HG03175 (cell line): ENCODE results near the gene BCKDK.

Source experiments
- ATAC-seq: cut with Tn5 transposase; IDR thresholded peaks from one replicate; pipeline ENCODE4 v1.9.1; 2021; ENCODE audit warnings: mild to moderate bottlenecking, moderate library complexity; ENCODE audit not compliant: unreplicated experiment

BCKDK gene

GRCh38 chr16:31080035-31080629, 28.1 kb upstream of the BCKDK start:
- ATAC-seq: no peak

GRCh38 chr16:31080756-31081419, 27.3 kb upstream of the BCKDK start:
- no peak for ATAC-seq

DNA sequence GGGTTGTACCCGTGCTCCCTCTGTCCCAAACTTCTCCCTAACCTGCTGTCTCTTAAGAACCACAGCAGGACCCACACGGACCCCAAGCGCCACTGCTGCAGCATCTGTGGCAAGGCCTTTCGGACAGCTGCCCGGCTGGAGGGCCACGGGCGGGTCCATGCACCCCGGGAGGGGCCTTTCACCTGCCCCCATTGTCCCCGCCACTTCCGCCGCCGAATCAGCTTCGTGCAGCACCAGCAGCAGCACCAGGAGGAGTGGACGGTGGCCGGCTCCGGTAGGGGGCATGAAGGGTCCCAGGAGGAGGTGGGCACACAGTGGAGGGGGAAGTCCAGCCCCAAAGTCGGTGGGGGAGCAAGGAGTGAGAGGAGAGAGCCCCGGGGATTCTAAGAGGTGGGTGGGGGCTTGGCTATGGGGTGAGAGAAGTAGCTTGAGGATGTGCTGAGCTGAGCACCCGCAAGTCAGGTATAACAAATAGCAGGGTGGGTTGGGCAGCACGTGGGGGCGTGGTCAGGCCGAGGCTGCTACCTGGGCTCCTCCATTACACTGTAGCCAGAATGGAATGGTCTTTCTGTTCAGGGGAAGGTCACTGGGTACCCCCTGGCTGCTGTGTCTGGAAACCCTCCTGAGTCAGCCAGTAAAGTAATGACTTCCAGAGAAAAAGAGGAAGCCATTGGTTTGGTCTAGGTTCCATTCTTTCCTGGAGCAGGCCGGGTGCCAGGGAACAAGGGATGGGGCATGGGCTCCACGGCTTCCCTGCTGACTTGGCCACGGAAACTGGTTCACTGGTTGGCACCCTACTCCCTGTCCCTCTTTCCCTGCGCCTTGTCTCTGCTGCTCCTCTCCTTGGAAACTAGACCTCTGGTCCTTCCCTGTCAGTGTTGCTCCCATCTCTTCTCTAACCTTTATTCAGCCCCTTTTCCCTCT, 26.5 kb upstream of the BCKDK start:
- no peak for ATAC-seq

DNA sequence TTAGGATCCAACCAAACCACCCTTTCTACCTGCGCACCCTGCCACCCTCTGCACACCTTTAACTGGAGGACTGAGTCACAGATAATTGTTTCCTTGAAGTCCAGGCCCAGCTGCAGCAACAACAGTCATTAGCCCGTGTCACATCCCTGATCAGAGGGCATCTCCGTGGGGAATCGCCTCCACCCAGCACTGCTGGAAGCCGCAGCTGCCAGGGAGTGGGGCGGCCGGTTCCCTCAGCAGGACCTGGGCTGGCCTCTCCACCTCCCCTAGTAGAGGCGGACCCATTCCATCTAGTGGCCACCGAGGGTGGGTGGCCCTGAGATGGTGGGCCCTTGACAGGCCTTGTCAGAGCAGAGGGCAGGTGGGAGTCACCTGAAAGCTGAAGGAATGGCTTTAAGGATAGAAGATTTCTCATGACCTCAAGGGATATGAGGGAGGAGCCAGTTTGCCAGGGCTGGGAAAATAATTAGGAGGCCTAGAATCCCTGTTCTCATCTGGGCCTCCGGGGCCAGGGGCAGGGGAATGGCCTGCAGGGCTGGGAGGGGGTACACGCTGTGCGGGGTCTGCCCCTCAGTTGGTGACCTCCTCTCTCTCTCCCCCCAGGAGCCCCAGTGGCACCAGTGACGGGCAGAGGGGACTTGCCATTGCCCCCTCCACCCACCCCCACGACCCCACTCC, 25.7 kb upstream of the BCKDK start:
- ATAC-seq: no peak

- ATAC-seq: no peak
Measured at GRCh38 chr16:31083081-31083480, 25.1 kb upstream of the BCKDK start.

GRCh38 chr16:31083556-31083955, 24.6 kb upstream of the BCKDK start:
- no peak for ATAC-seq

- no peak for ATAC-seq
Measured at GRCh38 chr16:31083981-31084380, 24.2 kb upstream of the BCKDK start.

- ATAC-seq: no peak
Measured at GRCh38 chr16:31084584-31085302, 23.4 kb upstream of the BCKDK start.

DNA sequence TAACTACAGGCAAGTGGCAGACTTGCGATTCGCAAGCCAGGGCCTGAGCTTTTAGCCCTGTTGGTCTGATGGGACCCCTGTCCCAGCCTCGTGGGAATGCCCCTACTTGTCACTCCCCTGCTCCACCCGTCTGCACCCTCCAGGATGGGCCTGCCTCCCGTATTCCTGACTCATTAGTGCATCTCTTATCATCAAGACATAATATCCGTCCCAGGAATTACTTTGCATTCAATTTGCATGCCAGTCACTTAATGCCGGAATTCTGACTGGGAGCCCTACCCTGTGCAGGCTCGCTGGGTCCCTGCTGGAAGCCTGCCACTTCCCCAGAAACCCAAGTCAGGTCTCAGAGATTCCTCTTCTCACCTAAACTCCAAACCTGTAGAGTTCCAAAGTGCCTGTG, 22.8 kb upstream of the BCKDK start:
- no peak for ATAC-seq

- no peak for ATAC-seq
Measured at GRCh38 chr16:31085873-31086628, 22.1 kb upstream of the BCKDK start.

- no peak for ATAC-seq
Measured at GRCh38 chr16:31086629-31086906, 21.6 kb upstream of the BCKDK start.

- no peak for ATAC-seq
Measured at GRCh38 chr16:31087481-31087880, 20.7 kb upstream of the BCKDK start.

- ATAC-seq: no peak
Measured at GRCh38 chr16:31087971-31088370, 20.2 kb upstream of the BCKDK start.

GRCh38 chr16:31088459-31089183, 19.6 kb upstream of the BCKDK start, which contains the start of gene PRSS53:
PRSS53 (minus strand) TSS chr16:31088943; CDS start chr16:31088809, 134 bp downstream.
- no peak for ATAC-seq

- ATAC-seq: no peak
Measured at GRCh38 chr16:31089199-31089598, 19.0 kb upstream of the BCKDK start.

- ATAC-seq: no peak
Measured at GRCh38 chr16:31090540-31090939, 17.6 kb upstream of the BCKDK start.

- ATAC-seq: no peak
Measured at GRCh38 chr16:31092330-31092729, 15.9 kb upstream of the BCKDK start.

GRCh38 chr16:31093132-31093703, 15.0 kb upstream of the BCKDK start:
- ATAC-seq: no peak

DNA sequence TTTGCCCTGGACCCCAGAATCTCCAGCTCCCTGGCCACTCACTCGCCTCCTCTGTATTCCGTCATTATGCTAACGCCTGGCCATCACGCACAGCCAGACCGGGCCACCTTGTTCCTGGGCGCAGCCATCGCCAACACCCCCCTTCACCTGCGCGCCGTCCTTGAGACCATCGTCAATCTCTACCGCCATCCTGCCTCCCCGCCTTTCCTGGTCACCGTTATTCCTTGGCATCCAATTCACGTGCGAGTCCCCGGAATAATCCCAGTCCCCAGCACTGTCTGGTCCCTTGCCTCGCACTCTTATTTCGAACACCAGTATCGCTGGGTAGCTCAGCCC, 14.1 kb upstream of the BCKDK start:
- peak; percentile 9 for ATAC-seq
